GM21390 (cell line): ENCODE data around the gene KANSL1.

ENCODE experiments used
- ATAC-seq: cut with Tn5 transposase; IDR thresholded peaks from one replicate; pipeline ENCODE4 v1.9.1; 2021; ENCODE audit not compliant: unreplicated experiment

Gene KANSL1

DNA sequence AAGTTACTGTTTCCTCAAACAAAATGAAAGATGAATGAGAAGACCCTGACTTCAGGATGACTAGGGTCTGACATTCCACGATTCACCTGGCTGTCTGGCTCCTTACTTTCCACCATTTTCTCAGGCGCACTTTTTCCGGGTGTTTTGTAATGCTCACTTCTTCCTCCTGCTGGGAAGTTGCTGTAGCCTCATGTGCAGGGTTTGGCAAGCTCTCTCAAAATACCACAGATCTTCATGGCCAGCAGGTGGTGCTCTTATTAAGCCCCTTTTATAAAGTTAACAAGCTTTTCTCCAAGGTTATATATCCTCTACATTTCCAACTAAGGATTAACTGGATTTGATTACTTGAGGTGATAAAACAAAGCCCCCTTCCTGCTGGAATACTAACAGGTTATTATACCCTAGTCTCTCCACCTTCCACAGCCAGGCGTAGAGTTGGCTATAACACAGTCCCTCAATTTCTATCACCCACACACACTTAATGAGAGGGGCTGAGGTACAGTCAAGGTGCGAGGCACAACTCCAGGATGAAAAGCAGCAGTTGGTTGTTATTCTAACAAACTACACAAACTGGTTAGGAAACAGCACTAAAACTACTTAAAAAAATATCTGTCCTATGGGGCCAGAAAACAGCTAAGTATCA is 148.8 kb downstream of the KANSL1 start:
- ATAC-seq = no peak

DNA sequence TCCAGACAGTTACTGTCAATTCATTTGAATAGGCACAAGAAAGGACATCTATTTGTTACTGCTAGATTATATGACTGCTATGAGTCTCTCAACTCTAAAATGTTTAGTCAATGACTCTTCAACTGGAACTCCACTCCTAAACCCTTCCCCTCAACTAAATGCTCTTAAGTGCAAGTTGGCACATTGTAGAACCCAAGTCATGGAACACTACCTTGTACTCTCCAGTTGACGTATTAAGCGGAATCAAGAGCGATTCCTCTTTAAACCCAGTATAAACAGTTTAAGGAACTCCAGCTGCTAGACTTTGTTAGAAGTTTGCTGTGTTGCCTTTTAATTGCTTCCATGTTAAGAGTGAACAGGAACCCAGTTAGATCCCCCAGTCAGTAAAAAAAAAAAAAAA is 149.6 kb downstream of the KANSL1 start:
- no peak for ATAC-seq

GRCh38 chr17:46042925-46043324 is 150.3 kb downstream of the KANSL1 start:
- no peak for ATAC-seq

- no peak for ATAC-seq
Measured at GRCh38 chr17:46042246-46042645, 151.0 kb downstream of the KANSL1 start.

GRCh38 chr17:46039592-46040186 is 153.5 kb downstream of the KANSL1 start:
- no peak for ATAC-seq

GRCh38 chr17:46038937-46039336 is 154.3 kb downstream of the KANSL1 start:
- ATAC-seq = no peak

GRCh38 chr17:46038414-46038813 is 154.8 kb downstream of the KANSL1 start:
- no peak for ATAC-seq

DNA sequence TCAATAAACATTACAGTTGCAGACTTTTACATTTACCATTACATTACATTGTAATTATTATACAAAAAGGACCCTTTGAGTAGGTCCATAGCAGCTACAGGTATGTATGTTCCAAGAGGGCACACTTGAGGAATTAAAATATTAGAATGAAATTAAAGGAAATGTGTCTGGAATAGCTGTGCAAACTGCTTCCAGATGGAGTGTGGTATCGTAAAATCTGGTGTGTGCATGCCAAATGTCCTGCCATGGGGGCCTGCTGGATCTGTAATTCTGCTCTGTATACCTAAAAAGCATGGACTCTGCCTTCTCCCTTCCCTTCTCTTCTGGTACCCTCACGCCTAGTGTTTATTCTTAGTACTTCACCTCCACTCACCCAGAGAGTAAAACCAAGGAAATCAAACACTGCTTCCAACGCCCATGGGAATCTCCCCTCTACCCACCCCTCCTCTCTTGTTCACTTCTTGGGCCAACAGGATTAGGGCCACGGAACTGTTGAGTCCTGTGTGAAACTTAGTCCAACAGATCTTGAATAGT is 155.4 kb downstream of the KANSL1 start:
- no peak for ATAC-seq

DNA sequence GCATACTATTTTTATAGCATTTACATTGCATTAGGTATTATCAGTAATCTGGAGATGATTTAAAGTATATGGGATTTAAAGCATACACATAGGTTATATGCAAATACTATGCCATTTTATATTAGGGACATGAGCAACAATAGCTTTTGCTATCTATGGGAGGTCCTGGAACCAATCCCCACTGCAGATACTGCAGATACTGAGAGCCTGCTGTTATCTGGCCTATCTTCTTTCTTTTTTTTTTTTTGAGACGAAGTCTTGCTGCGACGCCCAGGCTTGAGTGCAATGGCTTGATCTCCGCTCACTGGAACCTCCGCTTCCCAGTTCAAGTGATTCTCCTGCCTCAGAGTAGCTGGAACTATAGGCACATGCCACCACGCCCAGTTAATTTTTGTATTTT is 156.7 kb downstream of the KANSL1 start:
- ATAC-seq = no peak

DNA sequence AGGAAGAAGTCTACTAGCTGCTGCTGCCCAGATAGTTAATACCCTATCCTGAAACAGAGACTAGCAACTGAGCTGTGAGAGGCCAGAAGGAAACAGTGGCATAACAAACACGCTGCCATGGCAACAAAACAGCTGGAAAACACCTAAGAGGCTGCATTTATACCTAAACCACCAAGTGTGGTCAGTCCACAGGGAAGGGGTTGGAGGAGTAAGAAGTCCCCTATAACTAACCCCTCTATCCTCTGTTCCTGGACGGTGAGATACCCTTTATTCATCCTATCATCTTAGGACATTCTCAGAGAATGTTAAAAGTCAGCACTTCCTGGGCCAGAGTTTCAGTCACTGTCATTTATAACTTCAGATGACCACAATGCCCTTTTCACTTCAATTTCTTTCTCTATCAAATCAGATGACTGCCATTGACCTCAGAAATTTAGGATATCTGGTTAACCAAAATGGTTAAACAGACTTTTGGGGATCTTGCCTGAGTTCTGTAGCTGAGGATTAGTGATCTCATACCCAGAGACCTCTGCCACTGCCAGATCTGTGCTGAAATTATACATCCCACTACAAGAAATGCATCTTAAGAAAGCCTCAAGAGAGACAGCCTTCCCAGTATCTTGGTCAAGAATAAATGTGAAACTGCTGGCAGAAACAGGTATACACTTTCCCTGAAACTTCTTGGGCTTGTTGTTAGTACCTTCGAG is 158.0 kb downstream of the KANSL1 start:
- no peak for ATAC-seq

DNA sequence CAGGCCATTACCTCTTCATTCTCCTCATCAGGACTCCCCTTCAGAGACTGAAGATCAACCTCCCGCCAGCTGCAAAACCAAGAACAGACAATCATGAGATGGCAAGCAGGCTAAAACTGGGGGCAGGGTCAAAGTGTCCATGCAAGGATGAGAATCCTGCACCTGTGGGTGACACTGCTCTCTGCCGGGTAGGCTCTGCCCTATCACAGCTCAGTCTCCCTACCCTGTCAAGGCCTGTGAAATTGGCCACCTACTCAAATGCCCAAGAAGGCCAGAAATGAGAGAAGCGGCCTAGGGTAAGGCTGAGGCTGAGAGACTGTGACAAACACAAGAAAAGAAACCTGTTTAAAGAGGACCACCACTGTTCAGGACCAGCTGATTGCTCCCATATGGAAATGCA is 159.8 kb downstream of the KANSL1 start:
- no peak for ATAC-seq

DNA sequence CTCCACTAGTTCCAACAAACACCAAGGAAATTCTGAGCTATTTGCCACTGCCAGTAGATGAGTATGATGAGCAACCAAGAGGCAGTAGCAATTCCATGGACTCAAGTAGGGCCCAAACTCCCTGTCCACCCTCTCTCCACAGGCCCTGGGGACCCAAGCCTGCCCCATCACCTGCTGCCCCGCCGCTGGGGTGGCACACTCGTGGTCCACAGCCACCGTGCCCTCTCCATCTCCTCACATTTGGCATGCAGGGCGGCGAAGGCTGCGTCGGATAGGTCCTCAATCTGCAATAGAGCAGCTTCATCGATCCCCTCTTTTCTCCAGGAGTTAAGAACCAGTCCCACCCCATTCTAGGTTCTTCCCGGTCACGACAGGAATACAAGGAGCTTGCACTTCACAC is 160.3 kb downstream of the KANSL1 start:
- ATAC-seq = no peak

DNA sequence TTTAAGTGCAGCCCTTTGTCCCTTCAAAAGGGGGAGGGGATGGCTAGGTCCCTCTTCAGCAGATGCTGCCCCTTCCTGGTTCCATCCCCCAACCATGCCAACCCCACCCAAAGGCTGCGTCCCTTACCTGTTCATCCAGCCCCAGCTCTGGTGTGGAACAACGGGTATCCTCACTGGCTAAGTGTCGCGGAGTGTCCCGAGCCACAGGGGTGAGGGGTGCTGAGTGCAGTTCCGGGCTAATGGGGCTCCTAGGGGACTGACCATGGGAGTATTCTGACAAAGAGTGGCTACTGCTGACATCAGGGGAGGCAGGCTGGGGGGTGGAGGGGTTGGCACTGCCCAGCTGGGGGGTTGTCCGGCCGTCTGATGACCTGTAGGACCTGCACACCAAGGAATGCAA is 161.3 kb downstream of the KANSL1 start:
- no peak for ATAC-seq

DNA sequence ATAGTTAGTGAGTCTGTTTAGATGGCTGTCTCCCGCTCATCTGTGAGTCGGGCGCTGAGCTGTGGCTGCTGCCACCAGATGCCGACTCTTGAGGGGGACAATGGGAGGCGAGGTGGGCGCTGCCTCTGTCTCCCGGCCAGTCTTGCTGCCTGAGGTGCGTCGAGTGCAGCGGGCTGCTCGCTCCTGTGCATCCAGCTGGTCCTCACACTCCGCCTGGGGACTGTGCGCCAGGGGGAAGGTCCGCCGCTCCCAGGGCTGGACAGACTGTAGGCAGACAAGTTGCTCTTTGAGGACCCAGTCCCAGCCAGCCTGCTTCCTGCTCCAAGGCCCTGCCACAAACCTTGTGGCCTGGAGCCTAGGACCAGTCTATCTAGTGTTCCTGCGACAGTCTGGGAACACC is 161.8 kb downstream of the KANSL1 start:
- no peak for ATAC-seq

- ATAC-seq = no peak
Measured at GRCh38 chr17:46030752-46031151, 162.5 kb downstream of the KANSL1 start.

DNA sequence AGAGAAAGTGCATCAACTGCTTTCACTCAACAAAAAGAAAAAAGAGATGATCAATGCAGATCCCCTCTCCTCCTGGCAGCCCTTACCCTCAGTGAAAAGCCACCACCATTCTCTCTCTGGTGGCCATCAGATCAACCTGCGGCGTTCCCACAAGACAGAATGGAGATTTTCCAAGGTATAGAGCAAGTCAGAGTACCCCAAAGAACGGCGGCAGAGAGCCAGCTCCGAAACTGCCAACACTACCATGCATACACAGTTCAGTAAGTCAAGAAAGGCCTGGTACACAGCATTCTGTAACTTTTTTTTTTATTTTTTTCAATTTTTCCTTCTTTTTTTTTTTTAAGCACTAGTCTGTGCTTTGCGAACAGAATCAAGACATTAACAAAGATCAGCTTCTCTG is 163.6 kb downstream of the KANSL1 start:
- ATAC-seq = no peak

DNA sequence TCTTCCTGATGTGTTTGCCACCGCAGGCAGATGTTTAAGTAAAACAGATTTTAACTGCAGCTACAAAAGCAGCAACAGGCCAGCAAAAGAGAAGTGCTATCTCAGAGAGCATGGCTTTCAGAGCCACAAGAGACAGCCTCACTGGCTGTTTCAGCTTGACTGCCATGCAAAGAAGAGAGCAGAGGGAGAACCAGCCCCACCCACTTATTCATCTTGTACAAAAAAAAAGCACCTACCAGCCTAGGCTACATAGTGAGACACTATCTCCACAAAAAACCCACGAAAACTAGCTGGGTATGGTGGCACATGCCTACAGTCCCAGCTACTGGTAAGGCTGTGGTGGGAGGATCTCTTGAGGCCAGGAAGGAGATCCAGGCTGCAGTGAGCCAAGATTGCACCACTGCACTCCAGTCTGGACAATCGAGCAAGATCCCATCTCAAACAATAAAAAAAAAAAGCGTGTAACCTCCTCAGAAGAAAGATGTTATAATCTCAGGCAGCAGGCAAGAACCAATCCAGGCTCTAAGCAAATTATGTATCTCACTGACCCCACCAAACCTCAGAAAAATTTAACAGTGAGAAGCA is 164.2 kb downstream of the KANSL1 start:
- no peak for ATAC-seq

DNA sequence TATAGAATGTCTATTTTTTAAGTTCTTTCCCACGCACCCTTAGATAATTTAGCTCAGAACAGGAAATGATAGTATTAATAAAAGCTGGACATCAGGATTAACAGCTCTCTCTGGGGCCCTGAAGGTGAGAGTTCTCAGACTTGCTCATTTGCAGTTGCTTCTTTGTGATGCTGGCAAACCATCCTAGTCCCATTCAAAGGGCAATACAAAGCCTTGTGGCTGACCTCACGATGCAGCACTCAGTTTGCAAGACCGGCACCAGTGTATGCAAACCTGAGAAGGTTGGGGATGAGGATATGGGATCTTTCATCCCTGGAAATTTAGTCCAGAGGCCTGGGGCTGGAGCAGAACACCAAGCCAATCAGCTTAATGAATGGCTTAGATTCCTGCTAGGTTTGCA is 164.9 kb downstream of the KANSL1 start:
- no peak for ATAC-seq

DNA sequence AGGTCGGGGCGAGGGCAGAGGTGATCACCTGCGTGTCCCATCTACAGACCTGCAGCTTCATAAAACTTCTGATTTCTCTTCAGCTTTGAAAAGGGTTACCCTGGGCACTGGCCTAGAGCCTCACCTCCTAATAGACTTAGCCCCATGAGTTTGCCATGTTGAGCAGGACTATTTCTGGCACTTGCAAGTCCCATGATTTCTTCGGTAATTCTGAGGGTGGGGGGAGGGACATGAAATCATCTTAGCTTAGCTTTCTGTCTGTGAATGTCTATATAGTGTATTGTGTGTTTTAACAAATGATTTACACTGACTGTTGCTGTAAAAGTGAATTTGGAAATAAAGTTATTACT is 165.3 kb downstream of the KANSL1 start:
- no peak for ATAC-seq

DNA sequence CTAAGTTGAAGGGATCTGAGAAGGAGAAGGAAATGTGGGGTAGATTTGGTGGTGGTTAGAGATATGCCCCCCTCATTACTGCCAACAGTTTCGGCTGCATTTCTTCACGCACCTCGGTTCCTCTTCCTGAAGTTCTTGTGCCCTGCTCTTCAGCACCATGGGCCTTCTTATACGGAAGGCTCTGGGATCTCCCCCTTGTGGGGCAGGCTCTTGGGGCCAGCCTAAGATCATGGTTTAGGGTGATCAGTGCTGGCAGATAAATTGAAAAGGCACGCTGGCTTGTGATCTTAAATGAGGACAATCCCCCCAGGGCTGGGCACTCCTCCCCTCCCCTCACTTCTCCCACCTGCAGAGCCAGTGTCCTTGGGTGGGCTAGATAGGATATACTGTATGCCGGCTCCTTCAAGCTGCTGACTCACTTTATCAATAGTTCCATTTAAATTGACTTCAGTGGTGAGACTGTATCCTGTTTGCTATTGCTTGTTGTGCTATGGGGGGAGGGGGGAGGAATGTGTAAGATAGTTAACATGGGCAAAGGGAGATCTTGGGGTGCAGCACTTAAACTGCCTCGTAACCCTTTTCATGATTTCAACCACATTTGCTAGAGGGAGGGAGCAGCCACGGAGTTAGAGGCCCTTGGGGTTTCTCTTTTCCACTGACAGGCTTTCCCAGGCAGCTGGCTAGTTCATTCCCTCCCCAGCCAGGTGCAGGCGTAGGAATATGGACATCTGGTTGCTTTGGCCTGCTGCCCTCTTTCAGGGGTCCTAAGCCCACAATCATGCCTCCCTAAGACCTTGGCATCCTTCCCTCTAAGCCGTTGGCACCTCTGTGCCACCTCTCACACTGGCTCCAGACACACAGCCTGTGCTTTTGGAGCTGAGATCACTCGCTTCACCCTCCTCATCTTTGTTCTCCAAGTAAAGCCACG is 165.9 kb downstream of the KANSL1 start:
- ATAC-seq = no peak
